NCI-H82 (cell line): ENCODE measurements around the gene TBCD.
"Not testable (repeated sequence)": the region's sequence is repeated elsewhere in the genome, so short reads cannot be mapped to it uniquely, and the experiment has no call there.

Source experiments
- DNase-seq: peaks from one replicate; lab custom pipeline; 2025; lab: John Stamatoyannopoulos, UW

Gene TBCD

GRCh38 chr17:82957961-82958561 is 206.2 kb downstream of the TBCD start:
- DNase-seq, result no peak

DNA sequence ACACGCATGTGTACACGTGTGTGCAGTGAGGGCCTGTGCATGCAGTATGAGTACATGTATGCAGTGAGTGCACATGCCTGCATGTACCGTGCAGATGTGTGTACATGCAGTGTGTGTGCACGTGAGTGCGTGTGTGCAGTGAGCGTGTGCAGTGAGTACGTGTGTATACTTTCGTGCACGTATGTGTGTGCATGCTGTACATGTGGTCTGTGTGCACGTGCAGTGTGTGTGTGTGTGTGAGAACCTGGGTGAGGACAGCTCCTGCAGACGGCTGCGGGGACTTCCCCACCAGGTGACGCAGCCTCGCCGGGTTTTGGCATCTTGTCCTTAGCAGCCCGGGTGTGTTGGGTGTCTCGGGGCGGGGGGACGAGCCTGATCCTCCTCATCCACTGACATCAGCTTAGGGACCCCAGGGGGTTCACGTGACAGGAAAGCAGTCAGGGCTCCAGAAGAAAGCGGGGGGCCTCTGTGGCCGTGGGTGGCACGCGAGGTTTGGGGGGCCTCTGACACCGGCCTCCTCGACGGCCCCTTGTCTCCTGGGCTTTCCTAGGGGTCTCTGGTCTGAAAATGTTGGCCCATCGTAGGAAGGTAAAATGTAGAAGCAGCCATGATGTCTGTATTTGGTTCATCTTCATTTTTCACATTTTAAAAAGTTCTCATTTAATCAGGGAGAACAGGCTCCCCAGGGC is 207.5 kb downstream of the TBCD start:
- no peak for DNase-seq

DNA sequence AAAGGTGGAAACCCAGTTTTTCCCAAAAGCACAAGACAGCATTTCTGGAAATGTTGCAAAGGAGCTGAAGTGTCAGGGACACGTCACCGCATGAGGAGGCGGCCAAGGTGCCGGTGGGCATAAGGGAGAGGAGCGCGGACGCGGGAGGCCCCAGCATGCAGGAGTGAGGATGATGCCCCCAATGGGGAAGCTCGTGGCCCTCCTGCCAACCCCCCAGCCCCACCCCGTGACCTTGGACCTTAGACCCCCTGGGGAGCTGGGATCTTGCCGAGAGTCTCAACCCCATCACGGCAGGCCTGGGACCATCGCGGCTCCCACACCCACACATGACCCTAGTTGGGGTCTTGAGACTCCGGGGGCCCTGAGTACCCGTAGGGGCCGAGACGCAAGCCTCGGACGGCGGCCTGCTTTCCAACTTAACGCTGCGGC is 208.1 kb downstream of the TBCD start:
- no peak for DNase-seq

- no peak for DNase-seq
Observed at GRCh38 chr17:82960419-82961271, 208.8 kb downstream of the TBCD start.

DNA sequence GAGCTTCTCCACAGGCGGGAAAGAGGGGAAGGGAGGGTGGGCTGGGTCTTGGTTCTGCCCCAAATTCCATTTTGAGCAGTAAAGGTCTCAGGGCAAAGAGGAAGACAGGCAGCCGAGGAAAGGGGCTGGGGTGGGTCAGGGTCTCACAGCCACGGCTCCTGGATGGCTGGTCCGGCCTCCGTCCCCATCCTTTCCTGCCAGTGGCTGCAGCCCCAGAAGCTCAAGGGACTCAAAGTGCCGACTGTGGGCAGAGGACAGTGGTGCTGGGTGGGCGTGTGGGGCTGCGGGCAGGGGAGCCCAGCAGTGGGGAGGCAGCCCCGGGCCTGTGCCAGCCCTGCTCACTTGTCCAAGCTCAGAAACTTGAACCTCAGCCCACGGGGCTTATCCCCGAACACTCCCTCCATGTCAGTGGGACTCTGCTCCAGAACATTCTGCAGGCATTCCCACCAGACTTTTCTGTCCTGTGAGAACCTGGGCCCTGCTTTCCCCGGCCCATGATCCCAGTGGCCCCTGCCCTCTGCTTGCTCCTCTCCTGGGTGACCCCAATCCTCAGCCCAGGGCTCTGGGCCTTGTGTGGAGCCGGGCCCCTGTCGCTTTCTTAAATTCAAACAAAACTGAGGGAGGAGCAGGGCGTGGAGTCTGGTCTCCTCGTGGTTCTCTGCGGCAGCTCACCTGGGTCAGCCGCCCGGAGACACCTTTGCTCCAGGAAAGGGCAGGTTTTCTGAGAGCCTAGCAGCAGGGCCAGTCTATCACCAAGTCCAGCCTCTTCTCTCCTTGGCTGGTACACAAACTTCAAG is 209.7 kb downstream of the TBCD start:
- DNase-seq, result no peak

GRCh38 chr17:82962163-82962720 is 210.4 kb downstream of the TBCD start:
- DNase-seq, result no peak

DNA sequence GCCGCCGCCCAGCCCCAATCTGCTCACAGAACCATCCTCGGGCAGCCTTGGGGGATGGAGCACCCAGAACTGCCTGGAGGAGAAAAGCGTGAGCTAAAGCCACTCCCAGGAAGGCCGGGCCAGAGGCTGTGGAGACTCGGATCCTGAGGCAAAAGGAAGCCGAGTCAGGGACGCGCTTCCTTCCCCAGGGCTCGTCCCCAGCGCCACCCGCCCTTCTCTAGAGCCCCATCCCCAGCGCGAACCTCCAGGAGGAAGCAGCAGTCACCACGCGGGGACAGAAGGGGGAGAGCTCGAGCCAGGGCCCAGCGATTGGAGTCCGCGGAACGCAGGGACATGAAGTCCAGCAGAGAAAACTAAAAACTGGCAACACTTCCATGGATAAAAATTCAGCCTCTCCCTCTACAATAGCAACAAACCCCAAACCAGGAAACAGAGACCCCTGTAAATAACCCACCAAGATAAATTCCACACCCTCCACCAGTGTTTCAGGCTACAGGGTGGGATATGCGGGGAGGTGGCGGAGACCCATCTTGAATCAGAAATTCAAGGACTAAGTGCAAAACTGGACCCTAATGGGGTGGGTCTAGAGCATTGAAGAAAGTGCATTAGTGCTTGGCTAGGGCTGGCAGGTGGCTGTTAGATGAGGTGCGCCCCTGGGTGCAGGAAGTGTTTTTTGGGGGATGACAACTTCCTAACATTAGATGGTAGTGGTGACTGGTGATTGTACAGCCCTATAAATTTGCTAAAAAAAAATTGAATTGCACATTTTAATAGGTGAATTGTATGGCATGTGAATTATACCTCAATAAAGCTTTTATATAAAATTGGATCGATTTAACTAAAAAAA is 211.5 kb downstream of the TBCD start:
- DNase-seq, result peak; percentile 68

DNA sequence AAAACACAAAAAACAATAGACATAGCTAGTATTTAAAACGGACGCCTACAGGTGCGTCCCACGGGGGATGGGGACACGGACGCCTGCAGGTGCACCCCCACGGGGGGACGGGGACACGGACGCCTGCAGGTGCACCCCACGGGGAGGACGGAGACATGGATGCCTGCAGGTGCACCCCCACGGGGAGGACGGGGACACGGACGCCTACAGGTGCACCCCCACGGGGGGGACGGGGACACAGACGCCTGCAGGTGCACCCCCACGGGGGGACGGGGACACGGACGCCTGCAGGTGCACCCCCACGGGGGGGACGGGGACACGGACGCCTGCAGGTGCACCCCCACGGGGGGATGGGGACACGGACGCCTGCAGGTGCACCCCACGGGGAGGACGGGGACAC is 212.6 kb downstream of the TBCD start:
- DNase-seq, result not testable (repeated sequence)

- DNase-seq, result no peak
Observed at GRCh38 chr17:82964851-82965341, 213.0 kb downstream of the TBCD start.

DNA sequence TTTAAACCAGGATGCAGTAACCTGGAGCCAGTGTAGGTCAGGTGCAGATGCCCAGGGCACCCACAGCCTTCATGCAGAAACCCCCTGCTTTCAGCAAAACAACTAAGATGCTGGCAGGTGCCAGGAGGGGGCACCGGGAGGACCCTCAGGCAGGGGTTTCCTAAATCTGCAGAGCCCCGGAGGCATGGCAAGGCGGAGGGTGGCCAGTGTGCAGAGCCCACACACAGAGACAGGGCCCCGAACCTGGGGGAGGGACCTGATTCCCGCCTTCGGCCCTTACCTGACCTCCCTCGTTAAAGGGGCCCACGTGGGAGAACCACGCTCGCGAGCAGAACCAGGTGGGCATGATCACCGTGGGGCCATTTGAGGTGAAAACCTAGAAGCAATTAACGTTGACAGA is 213.5 kb downstream of the TBCD start:
- no peak for DNase-seq

GRCh38 chr17:82966415-82966814 is 214.6 kb downstream of the TBCD start:
- no peak for DNase-seq

GRCh38 chr17:82967268-82968032 is 215.6 kb downstream of the TBCD start:
- DNase-seq, result no peak

DNA sequence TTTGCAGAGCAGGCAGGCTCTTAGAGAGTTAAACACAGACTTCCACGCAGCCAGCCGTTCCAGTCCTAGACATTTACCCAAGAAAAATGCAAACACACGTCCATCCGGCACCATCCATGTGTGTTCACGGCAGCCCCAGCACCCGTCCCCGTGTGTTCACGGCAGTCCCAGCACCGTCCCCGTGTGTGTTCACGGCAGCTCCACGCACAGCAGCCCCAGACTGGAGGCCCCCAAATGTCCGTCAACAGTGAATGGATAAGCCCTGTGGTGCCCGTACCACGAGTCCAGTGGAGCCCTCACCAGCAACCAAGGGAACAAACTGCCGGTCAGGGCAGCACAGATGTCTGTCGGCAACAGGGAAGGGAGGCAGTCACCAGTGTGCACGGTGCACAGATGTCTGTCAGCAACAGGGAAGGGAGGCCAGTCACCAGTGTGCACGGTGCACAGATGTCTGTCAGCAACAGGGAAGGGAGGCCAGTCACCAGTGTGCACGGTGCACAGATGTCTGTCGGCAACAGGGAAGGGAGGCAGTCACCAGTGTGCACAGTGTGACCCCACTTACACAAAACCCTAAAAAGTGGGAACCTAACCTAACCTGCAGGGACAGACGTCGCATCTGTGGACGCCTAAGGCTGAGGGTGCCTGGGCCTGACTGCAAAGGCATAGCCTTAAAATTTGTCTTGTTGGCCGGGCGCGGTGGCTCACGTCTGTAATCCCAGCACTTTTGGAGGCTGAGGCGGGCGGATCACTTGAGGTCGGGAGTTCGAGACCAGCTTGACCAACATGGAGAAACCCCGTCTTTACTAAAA is 216.4 kb downstream of the TBCD start:
- not testable (repeated sequence) for DNase-seq

GRCh38 chr17:82970067-82970466 is 218.2 kb downstream of the TBCD start:
- no peak for DNase-seq

- no peak for DNase-seq
Observed at GRCh38 chr17:82970818-82971590, 219.1 kb downstream of the TBCD start.

DNA sequence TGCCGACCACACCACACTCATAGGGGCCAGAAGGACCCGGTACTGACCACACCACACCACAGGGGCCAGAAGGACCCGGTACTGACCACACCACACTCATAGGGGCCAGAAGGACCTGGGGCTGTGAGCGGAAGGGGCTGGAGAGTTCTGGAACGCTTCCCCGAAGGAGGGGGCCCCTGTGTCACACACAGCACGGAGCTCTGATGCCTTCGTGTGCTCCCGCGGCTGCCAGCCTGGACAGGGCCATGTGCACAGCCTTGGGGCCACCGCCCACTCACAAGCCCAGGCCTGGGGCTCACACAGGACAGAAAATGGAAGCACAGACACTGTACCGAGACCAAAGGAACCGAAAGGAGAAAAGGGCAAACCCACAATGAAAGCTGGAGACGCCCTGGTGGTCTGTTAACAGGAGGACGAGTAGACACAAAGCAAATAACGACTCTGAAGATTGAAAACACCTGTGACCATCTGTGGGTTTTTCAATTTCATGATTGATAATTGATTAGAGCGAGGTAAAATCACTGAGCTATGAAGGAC is 221.0 kb downstream of the TBCD start:
- DNase-seq, result no peak

DNA sequence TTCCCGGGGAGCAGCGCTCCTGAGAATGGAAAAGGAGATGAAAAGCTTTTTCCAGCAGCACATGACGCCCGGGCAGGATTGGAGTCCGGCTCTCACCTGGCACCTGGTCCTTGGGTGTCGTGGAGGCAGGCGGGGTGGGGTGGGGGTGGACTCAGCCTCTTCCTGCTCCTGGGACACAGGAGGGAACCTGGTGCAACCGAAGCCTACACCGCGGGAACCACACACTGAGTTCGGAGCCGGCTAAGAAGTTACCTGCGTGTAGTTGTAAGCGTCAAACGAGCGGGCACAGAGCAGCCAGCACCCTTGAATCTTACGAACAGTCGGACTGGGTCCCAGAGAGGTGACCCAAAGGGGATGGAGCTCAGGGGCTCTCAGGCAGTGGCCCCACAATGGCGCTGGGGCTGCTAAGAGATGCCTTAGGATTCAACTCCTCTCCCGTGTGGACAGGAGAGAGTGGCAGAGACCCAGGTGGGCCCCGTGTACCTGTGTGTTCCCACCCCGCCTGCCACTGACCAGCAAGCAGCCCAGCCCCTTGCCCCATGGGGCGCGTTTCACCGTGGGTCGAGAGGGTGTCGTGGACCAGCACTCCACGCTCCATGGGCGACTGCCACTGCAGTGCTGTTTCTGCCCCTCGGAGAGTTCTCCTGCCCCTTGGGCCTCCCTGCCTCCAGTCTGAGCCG is 221.7 kb downstream of the TBCD start:
- no peak for DNase-seq
